NCI-H345 (cell line): ENCODE measurements around the gene DLX1.
"Not testable (repeated sequence)": the region's sequence is repeated elsewhere in the genome, so short reads cannot be mapped to it uniquely, and the experiment has no call there.

Experiments
- DNase-seq: peaks from one replicate; lab custom pipeline; 2025; lab: John Stamatoyannopoulos, UW

Gene DLX1

DNA sequence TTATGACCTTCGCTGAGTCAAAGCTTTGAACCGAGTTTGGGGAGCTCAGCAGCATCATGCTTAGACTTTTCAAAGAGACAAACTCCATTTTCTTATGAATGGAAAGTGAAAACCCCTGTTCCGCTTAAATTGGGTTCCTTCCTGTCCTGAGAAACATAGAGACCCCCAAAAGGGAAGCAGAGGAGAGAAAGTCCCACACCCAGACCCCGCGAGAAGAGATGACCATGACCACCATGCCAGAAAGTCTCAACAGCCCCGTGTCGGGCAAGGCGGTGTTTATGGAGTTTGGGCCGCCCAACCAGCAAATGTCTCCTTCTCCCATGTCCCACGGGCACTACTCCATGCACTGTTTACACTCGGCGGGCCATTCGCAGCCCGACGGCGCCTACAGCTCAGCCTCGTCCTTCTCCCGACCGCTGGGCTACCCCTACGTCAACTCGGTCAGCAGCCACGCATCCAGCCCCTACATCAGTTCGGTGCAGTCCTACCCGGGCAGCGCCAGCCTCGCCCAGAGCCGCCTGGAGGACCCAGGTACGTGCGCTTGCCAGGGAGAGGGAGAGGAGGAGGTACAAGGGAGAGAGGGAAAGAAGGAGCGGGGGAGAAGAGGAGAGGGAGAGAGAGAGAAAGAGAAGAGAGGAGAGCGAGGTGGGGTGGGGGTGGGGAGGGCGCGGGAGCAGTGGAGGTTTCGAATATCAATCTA lies at the start of gene DLX1:
Gene DLX1, plus strand, starts transcription at position 48 of the 700 bp plus-strand sequence. Its CDS starts 171 bp downstream, at position 219.
- peak; percentile 71 for DNase-seq

DNA sequence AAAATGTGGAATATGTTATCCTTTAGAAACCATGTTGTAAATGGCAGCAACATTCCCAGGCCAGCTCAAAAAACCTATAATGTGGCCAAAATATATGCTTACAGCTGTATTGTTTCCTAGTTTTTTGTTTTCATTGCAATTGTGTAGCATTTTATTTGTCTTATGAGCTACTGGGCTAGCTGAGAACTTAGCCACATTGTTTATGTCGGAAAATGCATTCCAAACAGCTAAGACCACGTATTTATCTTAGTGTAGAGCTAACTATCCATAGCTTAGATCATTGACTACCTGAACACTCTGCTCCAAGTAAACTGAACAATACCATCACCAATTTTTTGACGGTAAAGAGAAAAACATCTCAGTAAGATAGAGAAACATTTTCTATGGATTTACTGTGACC lies 47.2 kb upstream of the DLX1 start:
- DNase-seq, result no peak

DNA sequence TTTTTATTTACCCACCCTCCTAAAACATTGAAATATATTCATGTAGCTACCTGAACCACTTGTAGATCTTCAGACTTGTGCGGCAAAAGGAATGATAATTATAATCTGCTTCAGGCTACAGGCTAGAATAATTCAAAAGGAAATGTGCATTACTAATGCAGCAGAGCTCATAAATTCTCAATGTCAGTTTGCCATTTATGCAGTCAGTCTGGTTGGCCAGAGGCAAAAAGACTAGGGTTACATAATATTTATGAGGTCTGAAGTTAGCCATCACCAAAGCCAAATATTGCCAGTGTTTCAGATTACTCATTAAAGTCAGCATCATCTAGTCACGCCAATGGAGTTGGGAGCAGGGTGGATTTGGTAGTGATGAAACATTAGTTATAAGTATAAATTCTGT lies 46.7 kb upstream of the DLX1 start:
- no peak for DNase-seq

DNA sequence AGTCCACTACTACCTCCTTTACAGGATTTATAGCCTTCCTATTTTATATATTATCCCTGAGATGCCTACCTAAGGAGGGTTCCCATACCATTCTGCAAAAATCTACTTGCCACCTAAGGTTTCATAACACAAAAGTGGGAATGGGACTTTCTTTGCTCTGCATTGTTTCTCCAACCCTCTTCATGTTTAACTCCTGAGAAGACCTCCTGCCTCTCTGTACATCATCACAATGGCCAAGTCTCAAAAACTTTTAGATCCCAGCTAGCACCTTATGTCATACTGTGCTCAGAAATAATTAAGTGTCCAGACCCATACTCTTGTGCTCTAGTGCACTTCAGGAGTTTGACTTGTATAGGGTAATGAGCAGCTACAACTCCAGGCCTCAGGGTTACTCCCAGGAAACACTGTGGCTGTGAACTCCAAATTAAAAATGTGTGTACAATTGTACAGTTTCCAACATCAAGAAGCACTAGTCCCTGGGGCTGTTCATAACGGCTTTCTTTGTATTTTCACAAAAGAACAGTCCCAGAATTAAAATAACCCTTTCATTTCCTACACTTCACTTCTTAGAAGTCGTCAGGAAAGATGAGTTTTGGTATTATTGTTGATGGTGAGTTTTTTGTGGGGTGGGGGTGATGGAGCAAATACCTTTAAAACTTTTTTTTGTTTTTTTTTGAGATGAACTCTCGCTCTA lies 46.1 kb upstream of the DLX1 start:
- no peak for DNase-seq

DNA sequence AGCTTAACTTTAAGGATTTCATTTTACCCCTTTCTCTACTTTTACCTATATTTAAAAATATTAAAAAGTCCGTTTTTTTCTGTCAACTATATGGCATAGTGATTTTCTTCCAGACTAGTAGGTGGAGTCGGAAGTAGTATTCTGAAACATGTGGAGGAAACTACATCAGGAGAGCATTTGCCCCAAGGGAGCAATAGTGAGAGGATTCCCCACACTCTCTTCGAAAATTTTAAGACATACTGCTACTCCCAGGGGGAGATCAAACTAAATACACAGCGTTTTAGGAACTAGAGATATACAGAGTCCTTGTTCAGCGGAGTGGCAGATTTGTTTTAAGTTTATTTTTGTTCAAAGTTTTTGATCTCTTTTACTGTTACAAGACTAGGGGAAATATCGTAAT lies 45.0 kb upstream of the DLX1 start:
- no peak for DNase-seq

DNA sequence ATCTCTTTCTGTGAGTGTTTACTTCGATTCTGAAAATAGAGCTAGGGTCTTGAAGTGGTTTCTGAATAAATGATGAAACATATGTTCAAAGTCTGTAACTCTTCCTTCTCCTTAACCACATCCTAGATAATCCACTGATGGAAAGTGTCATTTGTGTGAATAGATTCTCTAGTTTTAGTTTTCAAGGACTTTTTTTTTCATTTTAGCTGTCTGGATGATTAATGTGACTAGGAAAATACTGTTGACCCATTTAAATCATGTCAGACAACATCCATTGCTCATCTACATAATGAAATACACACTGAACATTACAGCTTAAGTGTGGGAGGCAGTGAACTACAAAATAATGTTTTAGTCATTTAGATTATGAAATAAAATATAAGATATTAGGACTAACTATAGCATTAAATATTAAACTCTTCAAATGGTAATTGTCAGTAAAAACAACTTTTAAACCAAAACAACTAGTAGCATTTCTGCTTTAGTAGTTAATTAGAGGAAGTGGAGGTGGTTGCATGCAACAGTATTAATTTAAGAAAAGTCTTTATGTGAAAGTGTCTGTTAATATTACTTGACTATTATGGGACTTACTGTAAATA lies 39.1 kb upstream of the DLX1 start:
- DNase-seq, result no peak

DNA sequence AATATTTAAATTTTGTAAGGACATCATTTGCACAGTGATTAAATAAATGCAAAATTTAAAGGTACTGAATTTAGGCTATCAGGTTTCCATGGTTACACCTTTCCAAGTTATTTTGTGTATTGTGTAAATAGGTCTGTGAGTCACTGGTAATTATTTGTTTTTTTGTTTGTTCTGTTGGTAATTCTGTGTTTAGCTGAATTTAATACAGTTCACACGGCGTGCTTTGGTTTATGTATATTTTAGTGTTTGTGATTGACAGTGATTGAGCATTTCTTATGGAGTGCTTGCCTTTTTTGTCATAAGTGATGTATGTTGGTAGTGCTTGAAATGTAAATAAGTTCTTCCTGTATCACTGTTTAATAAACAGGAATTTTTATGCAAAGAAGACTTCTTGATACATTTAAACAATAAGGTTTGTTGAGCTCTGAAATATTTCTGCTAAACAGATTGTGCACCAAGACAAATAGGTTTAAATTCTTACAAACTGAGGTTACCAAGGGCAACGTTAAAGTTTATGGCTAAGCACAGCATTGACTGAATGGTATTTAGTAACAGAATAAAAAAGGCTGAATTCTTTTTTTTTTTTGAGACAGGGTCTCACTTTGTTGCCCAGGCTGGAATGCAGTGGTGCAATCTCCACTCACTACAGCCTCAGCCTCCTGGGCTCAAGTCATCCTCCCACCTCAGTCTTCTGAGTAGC lies 38.3 kb upstream of the DLX1 start:
- no peak for DNase-seq

DNA sequence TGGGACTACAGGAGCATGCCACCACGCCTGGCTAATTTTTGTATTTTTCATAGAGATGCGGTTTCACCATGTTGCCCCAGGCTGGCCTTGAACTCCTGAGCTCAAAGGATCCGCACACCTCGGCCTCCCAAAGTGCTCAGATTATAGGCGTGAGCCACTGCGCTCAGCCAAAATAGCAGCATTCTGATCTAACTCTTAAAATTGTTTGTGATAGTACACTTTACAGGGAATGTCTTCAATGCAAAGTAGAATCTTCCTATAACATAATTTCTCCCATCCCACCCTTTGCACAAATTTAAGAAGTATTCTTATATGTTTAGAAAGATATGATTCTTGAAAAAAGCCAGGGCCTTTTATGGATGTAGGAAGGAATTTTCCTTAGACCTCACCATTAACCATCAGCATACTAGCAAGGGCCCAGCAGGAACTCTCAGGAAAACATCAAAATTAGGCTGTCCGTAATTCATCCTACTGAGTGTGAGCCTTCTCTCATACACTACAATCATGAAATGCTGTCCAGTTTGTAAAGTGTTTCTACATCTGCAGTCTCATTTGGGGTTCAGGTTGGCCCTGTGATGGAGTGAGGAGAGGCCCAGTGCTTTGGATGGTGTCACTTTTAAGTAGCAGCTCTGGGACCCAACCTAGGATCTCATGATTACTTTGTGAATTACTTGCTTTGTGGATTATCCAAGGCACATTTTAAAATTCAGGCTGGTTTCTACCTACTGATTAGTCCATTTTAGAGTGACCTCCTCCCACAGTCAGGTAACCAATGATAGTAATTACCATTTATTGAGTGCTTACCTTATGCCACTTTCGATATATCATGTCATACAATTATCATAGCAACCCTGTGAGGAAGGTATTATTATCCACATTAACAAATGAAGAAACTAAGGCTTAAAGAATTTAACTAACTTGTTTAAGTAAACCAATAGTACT lies 37.5 kb upstream of the DLX1 start:
- DNase-seq, result no peak

DNA sequence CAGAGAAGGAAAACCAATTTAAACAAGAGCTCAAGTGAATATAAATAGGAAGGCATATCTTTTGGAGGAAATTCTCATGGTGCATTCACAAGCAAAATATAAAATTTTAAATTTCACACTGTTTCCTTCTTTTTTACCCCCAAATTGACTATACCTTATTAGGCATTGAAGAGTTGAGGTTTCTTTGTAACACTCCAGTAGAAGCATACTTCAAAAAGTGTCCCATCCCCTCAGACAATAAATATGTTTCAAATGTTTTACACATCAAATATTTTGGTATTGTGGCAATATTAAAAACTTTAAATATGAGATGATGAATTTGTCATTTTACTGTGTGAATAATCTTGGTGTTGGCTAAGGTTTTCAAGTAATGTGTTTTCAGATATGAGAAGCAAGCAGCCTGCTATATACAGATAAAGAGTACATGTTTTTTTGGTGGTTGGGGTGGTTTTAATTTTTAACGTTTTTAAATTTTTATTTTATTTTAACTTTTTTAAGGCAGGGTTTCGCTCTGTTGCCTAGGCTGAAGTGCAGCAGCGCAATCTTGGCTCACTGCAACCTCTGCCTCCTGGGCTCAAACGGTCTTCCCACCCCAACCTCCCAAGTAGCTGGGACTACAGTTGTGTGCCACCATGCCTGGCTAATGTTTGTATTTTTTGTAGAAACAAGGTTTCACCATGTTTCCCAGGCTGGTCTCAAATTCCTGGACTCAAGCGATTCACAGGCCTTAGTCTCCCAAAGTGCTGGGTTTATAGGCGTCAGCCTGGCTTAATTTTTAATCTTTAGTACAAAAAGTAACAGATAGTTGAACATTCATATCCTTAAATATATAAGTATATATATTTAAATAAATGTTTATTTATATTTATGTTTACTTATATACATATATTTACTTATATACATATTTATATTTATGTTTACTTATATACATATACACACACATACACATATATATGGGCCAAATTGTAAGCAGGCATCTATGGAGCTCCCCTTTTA lies 36.5 kb upstream of the DLX1 start:
- no peak for DNase-seq

DNA sequence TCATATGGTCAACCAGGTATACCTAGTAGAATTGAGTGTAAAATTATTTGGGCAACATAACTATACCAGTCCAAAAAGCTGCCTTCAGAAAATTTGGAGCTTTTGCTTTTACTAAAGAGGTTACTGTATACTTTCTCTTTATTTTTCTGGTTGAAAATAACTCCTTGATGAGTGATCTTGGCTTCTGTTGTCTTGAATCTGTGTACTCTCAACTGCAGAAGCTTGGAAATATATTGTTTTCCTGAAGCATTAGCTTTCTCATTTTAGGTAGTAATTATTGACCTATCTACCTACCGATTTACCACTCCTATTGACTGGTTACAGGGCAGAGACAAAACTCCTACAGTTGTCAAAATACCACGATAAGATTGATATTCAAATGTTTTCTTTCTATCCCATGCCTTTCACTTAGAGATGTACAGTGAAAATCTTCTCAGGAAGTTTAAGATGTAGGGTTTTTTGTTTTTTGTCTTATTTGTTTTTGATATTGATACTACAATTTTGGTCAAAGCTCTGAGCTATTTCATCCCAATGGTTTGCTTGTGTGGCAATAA lies 35.7 kb upstream of the DLX1 start:
- no peak for DNase-seq

DNA sequence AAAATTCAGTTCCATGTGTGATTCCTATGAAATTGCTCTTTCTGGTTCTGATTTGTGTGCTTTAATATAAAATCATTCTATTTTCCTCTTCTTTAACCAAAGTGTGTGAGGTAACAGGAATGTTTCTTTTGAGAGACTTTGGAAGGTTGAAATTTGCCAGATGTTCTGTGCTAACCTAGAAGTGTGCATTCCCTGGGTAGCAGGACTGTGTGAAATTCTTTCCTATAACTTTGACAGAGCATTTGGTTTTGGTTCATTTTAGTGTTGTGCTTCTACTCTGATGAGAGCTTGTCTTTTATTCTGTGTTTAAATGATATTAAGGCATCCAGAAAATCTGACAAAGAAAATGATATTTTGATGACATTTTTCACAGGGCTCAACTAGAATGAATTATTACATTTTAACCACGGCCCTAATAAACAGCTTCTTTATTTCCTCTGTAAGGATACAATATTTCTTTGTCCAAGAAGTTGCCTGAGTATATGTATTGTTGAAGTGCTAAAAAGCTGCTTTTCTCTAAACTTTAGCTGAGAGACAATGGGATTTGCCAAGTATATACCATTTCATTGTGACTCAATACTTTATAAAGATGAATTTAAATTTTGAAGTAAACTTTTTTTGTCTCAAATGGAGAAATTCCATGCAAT lies 34.7 kb upstream of the DLX1 start:
- no peak for DNase-seq

DNA sequence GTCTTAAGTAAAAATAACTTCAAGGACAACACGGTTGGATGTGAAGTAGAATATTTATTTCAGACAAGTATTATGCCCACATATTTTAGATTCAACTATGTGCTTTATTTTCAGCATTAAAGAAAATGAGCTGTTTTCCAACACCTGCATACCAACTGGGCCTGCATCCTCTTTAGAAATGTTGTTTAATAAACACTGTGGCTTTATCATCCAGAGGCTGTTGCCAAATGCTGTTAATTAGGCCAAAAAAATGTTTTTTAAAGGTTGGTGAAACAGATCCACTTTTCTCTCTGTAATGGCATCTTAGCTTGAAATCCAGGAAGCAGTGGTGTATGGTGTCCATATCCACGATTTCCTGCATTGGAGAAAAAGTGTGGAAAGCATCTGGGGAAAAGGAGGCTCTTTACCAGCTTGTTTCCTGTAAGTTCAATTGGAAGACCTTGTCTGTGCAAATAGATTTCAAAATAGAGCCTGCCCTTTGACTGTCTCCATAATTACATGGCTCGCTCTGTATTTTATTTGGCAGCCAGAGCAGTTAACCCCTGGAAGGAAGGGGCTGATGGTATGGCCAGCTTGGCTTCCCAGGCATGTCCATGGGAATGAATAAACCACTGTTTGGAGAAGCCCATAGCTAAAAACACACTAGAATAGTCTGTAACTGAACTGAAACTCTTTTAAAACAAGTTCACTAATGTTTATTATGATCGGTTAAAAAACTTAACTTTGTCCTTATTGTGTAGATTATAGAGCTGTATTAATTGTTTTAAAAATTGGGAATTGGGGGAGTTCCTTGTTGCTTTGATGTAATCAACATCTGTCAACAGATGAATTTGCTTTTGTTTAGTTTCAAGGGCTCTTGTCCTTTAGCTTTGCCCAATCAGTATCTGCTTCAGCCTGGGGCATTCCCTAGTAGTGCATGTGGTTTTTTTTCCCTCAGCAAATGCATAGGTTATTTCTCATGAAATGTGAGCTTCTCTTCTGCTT lies 33.0 kb upstream of the DLX1 start:
- DNase-seq, result peak; percentile 54

DNA sequence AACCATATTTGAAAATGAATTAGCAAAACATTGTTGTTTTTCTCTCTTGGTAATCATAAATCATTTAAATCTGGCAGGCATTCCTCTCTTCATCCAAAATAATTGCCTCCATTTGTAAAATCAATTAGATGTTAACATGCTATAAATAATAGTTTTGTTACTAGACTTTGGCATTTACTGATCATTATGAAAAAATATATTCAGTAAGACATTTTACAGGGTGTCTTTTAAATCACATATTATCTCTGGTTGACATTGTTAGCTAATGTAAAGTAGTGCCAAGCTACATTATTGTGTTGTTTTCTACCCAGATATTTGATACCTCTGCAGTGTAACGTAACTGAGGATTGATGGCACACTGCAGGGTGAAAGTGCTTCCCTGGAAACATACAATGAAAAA lies 31.8 kb upstream of the DLX1 start:
- peak; percentile 13 for DNase-seq

DNA sequence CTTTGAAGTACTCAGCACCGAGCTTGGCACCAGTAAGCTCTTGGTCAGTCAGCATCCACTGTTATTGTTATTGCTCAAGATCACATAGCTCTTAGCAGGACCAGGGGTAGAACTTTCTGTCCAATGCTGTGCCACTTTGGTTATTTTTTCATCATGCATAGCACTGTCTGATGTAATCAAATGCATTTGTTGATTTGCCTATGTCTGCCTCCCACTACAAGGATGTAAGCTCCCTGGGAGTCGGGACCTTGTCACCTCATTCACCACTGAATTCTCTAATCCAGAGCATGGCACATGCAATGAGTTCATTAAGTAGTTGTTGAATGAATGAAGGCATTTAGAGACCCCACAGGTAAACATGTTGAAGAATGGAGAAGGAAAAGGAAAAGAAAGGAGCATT lies 29.0 kb upstream of the DLX1 start:
- no peak for DNase-seq

DNA sequence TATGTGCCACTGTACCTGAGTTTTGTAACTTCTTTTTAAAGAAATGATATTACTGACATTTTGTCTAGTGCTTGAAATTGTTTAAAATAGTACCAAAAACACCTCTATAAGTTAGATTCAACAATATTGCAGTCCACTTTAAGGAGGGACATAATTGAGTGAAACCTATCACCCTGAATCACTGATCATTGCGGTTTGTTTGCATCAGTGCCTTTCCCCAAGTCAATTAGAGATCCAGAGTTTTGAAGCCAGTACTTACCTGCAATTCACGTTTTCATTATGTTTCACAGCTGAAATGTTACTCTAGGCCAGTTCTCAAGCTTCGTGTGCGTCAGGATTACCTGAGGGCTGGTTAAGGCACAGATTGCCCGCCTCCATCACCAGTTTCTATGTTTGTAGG lies 26.6 kb upstream of the DLX1 start:
- DNase-seq, result no peak

DNA sequence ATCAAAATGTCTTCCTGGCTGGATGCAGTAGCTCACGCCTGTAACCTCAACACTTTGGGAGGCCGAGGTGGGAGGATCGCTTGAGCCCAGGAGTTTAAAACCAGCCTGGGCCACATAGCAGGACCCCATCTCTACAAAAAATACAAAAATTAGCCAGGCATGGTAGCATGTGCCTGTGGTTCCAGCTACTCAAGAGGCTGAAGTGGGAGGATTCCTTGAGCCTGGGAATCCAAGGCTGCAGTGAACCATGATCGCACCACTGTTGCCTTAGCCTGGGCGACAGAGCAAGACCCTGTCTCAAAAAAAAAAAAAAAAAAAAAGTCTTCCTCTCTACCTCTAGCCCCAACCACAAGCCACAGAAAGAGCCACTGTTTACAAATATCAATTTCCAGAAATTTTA lies 25.2 kb upstream of the DLX1 start:
- DNase-seq, result not testable (repeated sequence)

DNA sequence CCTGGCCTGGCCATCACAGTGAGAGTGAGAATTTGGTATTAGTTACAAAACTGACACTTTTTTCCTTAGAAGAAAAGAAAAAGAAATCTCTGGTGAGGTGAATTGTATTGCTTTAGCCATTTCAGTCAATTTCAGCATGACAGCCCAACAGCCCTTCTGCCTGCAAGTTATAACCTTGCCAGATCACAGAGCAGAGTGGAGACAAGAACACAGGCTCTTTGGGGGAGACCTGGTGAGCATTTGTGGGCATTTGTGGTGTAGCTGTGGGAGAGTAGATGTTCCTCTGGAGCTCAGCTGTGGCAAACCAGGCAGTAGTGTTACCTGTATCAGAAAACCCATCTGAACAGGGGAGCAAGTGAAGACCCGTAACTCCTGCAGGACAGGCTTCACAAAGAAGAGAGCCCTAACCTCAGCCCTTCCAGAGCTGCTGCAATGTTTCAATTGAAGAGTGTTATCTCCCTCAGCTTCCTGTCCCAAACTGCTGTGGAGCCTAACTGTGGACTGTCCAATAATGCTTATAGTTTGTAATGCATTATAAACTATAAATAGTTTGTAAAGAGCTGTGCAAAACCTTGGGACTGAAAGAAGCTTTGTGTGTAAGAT lies 22.8 kb upstream of the DLX1 start:
- DNase-seq, result no peak

DNA sequence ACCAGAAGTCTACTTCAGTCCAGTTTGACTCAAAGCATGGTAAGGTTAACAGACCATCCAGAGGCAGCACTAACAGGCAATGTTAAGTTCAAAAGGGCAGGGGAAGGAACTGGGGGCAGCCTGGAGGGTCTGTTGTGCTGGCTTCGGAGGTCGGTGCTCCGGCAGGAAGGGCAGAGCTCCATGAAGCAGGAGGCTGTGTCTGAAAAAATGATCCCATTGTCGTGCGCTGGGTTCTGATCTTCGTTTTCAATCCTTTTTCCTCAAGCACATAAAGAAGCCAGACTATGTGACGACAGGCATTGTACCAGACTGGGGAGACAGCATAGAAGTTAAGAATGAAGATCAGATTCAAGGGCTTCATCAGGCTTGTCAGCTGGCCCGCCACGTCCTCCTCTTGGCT lies 21.9 kb upstream of the DLX1 start:
- DNase-seq, result no peak
